ENCODE data around the gene PBX2.

DNA sequence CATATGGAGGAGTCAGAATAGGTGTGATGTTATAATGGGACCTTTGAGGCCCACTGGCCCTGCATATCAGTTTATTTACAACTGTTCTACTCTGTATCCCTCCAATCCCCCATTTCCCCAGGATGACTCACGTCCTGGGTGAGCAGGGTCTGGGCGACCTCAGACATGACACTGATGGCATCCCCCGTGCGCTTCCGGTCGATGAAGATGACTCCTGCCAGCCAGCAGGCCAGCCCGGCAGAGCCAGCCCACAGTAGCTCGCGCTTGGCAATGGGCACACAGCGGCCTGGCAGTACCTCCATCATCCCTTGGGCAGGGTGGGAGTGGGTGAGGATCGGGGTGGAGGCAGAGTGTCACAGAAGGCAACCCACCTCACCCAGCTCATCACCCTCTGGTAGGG lies 19.7 kb downstream of the PBX2 start:
- TF ChIP-seq EZH2 (IDR thresholded peaks at IDR 0.05; ENCODE audit: insufficient read depth, poor library complexity, severe bottlenecking) (no peak), EZH2phosphoT487 (IDR thresholded peaks at IDR 0.05; ENCODE audit: insufficient read depth, low read depth) (no peak)
